ENCODE results near the gene EHMT1. TPM values are rescaled to one million over a fixed set of nuclear protein-coding genes. Genes with fewer than 3 reads are reported as not detected.

Gene EHMT1
- total and polyA plus RNA-seq, 8 donors = 29.9 to 51.1 (median 32.6) TPM

DNA sequence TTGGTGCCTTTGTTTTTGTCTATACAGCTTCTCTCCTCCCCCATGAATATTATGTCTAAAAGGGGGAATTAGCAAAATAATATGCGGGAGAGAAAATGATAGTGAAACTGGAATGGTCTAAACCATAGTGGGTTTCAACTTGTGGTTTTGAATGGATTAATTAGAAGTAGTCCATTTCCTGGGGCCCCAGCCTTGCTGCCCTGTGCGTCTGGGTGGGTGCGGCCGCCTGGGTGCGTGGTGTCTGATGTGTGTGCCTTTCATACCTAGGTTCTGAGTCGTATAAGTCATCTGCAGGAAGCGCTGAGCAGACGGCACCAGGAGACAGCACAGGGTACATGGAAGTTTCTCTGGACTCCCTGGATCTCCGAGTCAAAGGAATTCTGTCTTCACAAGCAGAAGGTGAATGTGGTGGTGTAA, 138.8 kb downstream of the EHMT1 start:
- WGBS, 2 donors = 96 to 97% methylated on average over 9 of the region's 9 CpGs
- intact Hi-C loops (cut with DNase I) = no loop called here
- Histone ChIP-seq H3K4me3 (no peak overlapping the region), H3K36me3 (peaks cover 0 to 33% (median 10%) of the 10 kb centered on the region in 3 donors), H3K9me3 (no peaks in the 10 kb centered on the region), H3K4me1 (no peaks in the 10 kb centered on the region), H3K27me3 (no peaks in the 10 kb centered on the region), H3K27ac (no peak overlapping the region)
- no peak for FAIRE-seq
- no peak for DNase-seq
- no peak for ATAC-seq
- no peak for TF ChIP-seq CTCF (IDR thresholded peaks at IDR 0.05)

DNA sequence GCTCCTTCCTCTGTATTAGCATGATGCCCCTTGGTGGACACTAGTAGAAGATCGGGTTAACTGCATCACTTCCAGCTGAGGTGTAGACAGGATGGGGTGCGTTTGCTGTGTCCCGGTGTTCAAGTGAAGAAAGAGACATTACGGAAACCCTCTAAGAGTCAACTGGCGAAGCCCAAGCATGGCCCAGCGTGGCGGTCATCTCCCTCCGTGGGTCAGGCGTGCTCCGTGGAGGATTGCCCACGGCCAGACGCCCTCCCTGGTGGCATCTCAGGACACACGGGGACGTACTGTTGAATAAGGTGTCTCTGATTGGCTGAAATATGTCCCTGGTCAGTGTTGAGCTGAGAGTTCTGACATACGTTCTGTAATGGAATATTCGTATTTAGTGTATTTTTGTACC, 139.3 kb downstream of the EHMT1 start:
- peaks cover 0 to 37% (median 10%) of the 10 kb centered on the region in 3 donors for H3K36me3 ChIP-seq
- H3K27ac ChIP-seq = no peak overlapping the region
- no peaks in the 10 kb centered on the region for H3K27me3 ChIP-seq
- no peak for FAIRE-seq
- intact Hi-C loops (cut with DNase I) = no loop called here
- no peaks in the 10 kb centered on the region for H3K9me3 ChIP-seq
- no peak for TF ChIP-seq CTCF (IDR thresholded peaks at IDR 0.05)
- no peak for ATAC-seq
- DNase-seq = no peak
- no peaks in the 10 kb centered on the region for H3K4me1 ChIP-seq
- no peak overlapping the region for H3K4me3 ChIP-seq
- 98% methylated on average over 16 of the region's 16 CpGs for WGBS, 2 donors

DNA sequence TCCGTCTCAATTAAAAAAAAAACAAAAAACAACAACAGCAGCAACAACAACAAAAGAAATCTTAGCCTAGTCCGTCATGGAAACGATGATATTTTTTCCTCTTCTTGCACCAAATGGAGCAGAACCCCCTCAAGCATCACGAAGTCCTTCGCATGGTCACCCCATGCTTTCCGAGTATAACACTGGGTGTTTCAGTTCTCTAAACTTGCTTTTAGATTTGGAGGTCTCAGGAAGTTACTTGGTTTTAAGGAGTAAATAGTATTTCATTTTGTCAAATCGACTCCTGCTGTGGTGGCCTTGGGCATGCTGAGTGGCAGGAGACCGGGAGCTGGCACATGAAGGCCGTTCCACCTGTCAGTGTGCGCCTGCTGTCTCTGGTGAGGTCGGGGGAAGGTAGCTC, 140.3 kb downstream of the EHMT1 start:
- H3K4me1 ChIP-seq = no peaks in the 10 kb centered on the region
- intact Hi-C loops (cut with DNase I) = no loop called here
- no peak overlapping the region for H3K4me3 ChIP-seq
- no peak for DNase-seq
- ATAC-seq = no peak
- H3K27ac ChIP-seq = no peak overlapping the region
- no peak for FAIRE-seq
- H3K27me3 ChIP-seq = no peaks in the 10 kb centered on the region
- peaks cover 0 to 46% (median 10%) of the 10 kb centered on the region in 3 donors for H3K36me3 ChIP-seq
- 92 to 95% methylated on average over 11 of the region's 11 CpGs for WGBS, 2 donors
- TF ChIP-seq CTCF (IDR thresholded peaks at IDR 0.05) = no peak
- no peaks in the 10 kb centered on the region for H3K9me3 ChIP-seq

- no peak for DNase-seq
Observed at GRCh38 chr9:137759649-137760321, 141.0 kb downstream of the EHMT1 start.

More at GRCh38 chr9:137759649-137760321, 141.0 kb downstream of the EHMT1 start:
- TF ChIP-seq CTCF (IDR thresholded peaks at IDR 0.05) = no peak
- H3K27me3 ChIP-seq = no peaks in the 10 kb centered on the region
- H3K36me3 ChIP-seq = peaks cover 0 to 47% (median 10%) of the 10 kb centered on the region in 3 donors
- no peaks in the 10 kb centered on the region for H3K9me3 ChIP-seq
- FAIRE-seq (no peak), ATAC-seq (no peak)
- no peak overlapping the region for H3K4me3 ChIP-seq
- no peaks in the 10 kb centered on the region for H3K4me1 ChIP-seq
- intact Hi-C loops (cut with DNase I) = no loop called here
- WGBS, 2 donors = 88 to 93% methylated on average over 24 of the region's 24 CpGs
- no peak overlapping the region for H3K27ac ChIP-seq
